MCF 10A (cell line): Measurements from ENCODE around the gene DCLK1. TPM values are rescaled to one million over a fixed set of nuclear protein-coding genes. Genes with fewer than 3 reads are reported as not detected.

Source experiments
- BruUV-seq: library from RNA; stranded (reverse); fragments of 400-500 nt; replicated peaks from 2 replicates; lab custom pipeline; 2021; lab: Mats Ljungman, UMichigan
- CTCF ChIA-PET: fragments of 300-600 bp; sonication (Branson Sonifier 250); formaldehyde crosslinking; extraction: SDS; loops from one replicate; lab custom pipeline; 2021; ENCODE audit warnings: antibody characterized with exemption, inconsistent platforms; lab: Yijun Ruan, JAX
- POLR2A ChIA-PET: fragments of 300-600, 350-650 bp; sonication (Branson Sonifier 250); formaldehyde crosslinking; extraction: SDS; loops from one replicate; lab custom pipeline; 2020; ENCODE audit warnings: antibody characterized with exemption, inconsistent platforms; lab: Yijun Ruan, JAX
- DNase-seq: peaks from one replicate; pipeline ENCODE4 v3.0.0-alpha.2; 2018; ENCODE audit not compliant: unreplicated experiment
- H3K27ac Mint-ChIP-seq: one replicate; pipeline ENCODE4 v1.8.0; 2022; ENCODE audit warnings: mild to moderate bottlenecking, low read depth, mixed read lengths; ENCODE audit not compliant: unreplicated experiment
- H3K27me3 Mint-ChIP-seq: one replicate; pipeline ENCODE4 v1.8.0; 2022; ENCODE audit warnings: mixed read lengths; ENCODE audit not compliant: insufficient read depth, unreplicated experiment
- H3K36me3 Mint-ChIP-seq: one replicate; pipeline ENCODE4 v1.8.0; 2022; ENCODE audit warnings: mild to moderate bottlenecking, moderate library complexity, mixed read lengths; ENCODE audit not compliant: insufficient read depth, unreplicated experiment
- H3K4me1 Mint-ChIP-seq: one replicate; pipeline ENCODE4 v1.8.0; 2022; ENCODE audit warnings: mixed read lengths; ENCODE audit not compliant: insufficient read depth, unreplicated experiment
- H3K4me3 Mint-ChIP-seq: one replicate; pipeline ENCODE4 v1.8.0; 2022; ENCODE audit warnings: mild to moderate bottlenecking, moderate library complexity, mixed read lengths; ENCODE audit not compliant: unreplicated experiment
- H3K9me3 Mint-ChIP-seq: one replicate; pipeline ENCODE4 v1.8.0; 2022; ENCODE audit warnings: mixed read lengths; ENCODE audit not compliant: unreplicated experiment
- intact Hi-C: fragments of 100-400 bp; cut with micrococcal nuclease; formaldehyde crosslinking; loops from 2 replicates; pipeline ENCODE4 v1.14.1; 2022
- total RNA-seq: library from RNA; stranded (reverse); gene quantifications from 2 replicates; pipeline ENCODE4 v1.2.3, GENCODE V29; 2022
- TF ChIP-seq, protein P1 (sequence below): fragments of 200-600 bp; IDR thresholded peaks from one replicate; pipeline ENCODE4 v1.8.0; 2022; ENCODE audit warnings: antibody characterized with exemption, mild to moderate bottlenecking; ENCODE audit not compliant: unreplicated experiment

DCLK1 gene
- total RNA-seq, 1 experiment from 2014 or later, result 0.44 TPM

DNA sequence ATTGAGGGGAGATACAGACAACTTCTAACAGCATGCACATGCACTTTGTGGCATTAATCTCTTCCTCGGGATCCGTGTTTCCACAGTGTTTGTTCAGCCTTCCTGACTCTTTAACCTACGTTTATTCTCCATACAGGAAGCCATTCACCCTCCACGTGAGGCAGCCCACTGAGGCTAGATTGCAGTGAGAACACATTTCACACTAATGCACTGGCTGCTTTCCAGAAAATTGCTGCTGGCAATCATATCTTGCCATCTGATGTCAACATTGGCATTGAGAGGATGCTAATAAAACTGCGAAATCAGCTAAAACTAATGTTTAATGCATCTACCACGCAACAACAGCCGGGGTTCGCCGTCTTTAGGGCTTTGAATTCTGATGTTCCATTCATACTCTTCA lies 30.0 kb downstream of the DCLK1 start:
- DNase-seq, result no peak
- CTCF ChIA-PET, result no interaction called here
- intact Hi-C loops, result no loop called here
- H3K4me1 Mint-ChIP-seq, result peaks cover 6% of the 10 kb centered on the region
- BruUV-seq, result no TSS peak
- H3K4me3 Mint-ChIP-seq, result no peak overlapping the region
- POLR2A ChIA-PET, result interaction anchor here (0.6 kb wide), 1 partner anchor 23 kb away, joined by 5 read pairs; no protein-coding TSS in a partner anchor
- no peaks in the 10 kb centered on the region for H3K36me3 Mint-ChIP-seq
- no peaks in the 10 kb centered on the region for H3K9me3 Mint-ChIP-seq
- H3K27ac Mint-ChIP-seq, result no peak overlapping the region
- TF ChIP-seq, protein P1, sequence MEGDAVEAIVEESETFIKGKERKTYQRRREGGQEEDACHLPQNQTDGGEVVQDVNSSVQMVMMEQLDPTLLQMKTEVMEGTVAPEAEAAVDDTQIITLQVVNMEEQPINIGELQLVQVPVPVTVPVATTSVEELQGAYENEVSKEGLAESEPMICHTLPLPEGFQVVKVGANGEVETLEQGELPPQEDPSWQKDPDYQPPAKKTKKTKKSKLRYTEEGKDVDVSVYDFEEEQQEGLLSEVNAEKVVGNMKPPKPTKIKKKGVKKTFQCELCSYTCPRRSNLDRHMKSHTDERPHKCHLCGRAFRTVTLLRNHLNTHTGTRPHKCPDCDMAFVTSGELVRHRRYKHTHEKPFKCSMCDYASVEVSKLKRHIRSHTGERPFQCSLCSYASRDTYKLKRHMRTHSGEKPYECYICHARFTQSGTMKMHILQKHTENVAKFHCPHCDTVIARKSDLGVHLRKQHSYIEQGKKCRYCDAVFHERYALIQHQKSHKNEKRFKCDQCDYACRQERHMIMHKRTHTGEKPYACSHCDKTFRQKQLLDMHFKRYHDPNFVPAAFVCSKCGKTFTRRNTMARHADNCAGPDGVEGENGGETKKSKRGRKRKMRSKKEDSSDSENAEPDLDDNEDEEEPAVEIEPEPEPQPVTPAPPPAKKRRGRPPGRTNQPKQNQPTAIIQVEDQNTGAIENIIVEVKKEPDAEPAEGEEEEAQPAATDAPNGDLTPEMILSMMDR, result no peak
- H3K27me3 Mint-ChIP-seq, result no peaks in the 10 kb centered on the region

DNA sequence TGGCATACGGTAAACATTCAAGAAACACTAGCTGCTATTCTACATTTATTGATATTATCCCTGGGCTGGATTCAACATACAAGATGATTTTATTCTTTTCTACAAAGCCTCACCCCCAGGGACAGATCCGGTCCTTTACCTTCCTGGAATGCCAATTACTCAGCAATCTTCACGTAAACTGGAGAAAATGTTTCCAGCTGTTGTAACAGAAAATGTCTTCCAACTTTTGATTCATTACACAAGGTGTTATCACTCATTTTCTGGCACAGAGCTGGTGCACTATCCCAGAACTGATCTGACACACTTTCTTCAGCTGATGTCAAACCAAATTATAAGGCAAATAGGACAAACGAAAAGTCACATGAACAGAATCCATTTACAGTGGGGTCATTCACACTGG lies 33.1 kb downstream of the DCLK1 start:
- intact Hi-C loops, result no loop called here
- Mint-ChIP-seq H3K4me3 (no peak overlapping the region), H3K27ac (no peak overlapping the region), H3K9me3 (no peaks in the 10 kb centered on the region), H3K36me3 (no peaks in the 10 kb centered on the region), H3K27me3 (no peaks in the 10 kb centered on the region), H3K4me1 (peaks cover 7% of the 10 kb centered on the region)
- ChIA-PET POLR2A (interaction anchor here (0.6 to 1.7 kb wide), 3 partner anchors 14 to 118 kb away, joined by 3 to 6 read pairs (median 5); no protein-coding TSS in a partner anchor), CTCF (interaction anchor here (0.6 to 0.8 kb wide), 2 partner anchors 48 to 121 kb away, joined by 3 read pairs; no protein-coding TSS in a partner anchor)
- no peak for DNase-seq
- no TSS peak for BruUV-seq
- TF ChIP-seq, protein P1, result no peak

DNA sequence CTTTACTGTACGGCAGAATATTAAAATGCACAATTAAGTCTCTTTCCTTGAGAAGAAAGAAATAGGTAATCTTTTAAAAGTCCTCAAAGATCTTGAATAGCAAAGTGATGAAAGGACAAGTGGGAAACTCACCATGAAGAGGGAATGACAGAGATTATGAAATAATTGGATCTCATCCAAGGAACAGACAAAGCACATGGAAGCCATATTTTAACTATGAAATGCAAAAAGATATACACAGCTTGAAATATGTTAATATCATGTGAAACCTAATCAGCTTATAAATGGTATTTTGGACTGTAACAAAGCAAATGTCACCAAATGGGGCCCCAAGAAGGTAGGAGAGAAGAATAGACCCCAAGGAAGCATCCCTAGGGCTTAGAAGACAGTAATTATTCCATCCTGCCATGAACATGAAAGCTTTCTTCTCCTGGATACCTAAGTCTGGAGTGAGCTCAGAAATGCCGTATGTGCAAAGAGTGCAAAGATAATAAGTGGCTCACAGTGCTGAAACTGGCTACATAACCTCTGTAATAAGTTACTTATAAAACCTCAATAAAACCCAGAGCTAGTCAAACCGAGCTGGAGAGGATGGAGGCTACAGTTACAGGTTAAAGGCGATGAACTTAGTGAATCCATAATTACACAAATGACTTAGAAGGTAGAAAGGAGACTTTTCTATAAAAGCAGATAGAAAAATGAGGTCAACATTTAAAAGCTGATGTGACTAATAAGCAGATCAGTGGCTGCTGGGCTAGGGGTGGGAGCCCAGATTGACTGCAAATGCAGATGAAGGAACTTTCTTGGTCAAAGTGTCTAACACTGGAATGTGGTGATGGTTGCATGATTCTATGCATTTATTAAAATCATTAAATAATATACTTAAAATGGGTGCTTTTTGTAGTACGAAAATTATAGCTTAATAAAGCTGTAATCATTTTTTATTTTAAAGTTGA lies 34.4 kb downstream of the DCLK1 start:
- peaks cover 7% of the 10 kb centered on the region for H3K4me1 Mint-ChIP-seq
- ChIA-PET CTCF (interaction anchor here (0.6 to 1.5 kb wide), 2 partner anchors 118 to 120 kb away, joined by 3 to 7 read pairs; no protein-coding TSS in a partner anchor), POLR2A (interaction anchor here (0.6 to 1.7 kb wide), 8 partner anchors 16 to 179 kb away, joined by 3 to 6 read pairs (median 3); no protein-coding TSS in a partner anchor)
- H3K4me3 Mint-ChIP-seq, result no peak overlapping the region
- no peaks in the 10 kb centered on the region for H3K9me3 Mint-ChIP-seq
- H3K27me3 Mint-ChIP-seq, result no peaks in the 10 kb centered on the region
- H3K27ac Mint-ChIP-seq, result no peak overlapping the region
- intact Hi-C loops, result no loop called here
- no TSS peak for BruUV-seq
- no peaks in the 10 kb centered on the region for H3K36me3 Mint-ChIP-seq
- TF ChIP-seq, protein P1, result no peak
- peak; percentile 52 for DNase-seq

DNA sequence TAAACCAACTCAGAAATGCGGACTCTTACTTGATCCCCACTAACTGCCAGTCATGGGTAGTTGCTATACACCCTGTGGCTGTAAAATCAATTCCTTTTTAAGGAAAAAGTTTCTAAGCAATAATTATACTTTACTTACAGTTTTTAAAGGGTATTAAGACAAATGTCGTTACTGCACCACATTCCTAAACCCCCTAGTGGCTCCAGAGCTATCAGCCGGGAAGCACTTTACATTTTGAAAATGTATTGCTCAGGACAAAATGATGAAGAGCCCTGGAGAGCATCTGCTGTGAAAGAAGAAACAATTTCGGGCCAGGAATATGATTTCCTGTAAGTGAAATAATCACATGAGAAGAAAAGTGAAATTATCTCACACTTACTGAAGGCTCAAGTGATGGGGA lies 36.7 kb downstream of the DCLK1 start:
- intact Hi-C loops, result no loop called here
- peaks cover 7% of the 10 kb centered on the region for H3K4me1 Mint-ChIP-seq
- no peaks in the 10 kb centered on the region for H3K36me3 Mint-ChIP-seq
- H3K9me3 Mint-ChIP-seq, result no peaks in the 10 kb centered on the region
- H3K4me3 Mint-ChIP-seq, result no peak overlapping the region
- POLR2A ChIA-PET, result no interaction called here
- no peaks in the 10 kb centered on the region for H3K27me3 Mint-ChIP-seq
- CTCF ChIA-PET, result no interaction called here
- no TSS peak for BruUV-seq
- H3K27ac Mint-ChIP-seq, result no peak overlapping the region
- no peak for DNase-seq
- TF ChIP-seq, protein P1, result no peak
